ENCODE measurements around the gene DPYD.

Gene DPYD

DNA sequence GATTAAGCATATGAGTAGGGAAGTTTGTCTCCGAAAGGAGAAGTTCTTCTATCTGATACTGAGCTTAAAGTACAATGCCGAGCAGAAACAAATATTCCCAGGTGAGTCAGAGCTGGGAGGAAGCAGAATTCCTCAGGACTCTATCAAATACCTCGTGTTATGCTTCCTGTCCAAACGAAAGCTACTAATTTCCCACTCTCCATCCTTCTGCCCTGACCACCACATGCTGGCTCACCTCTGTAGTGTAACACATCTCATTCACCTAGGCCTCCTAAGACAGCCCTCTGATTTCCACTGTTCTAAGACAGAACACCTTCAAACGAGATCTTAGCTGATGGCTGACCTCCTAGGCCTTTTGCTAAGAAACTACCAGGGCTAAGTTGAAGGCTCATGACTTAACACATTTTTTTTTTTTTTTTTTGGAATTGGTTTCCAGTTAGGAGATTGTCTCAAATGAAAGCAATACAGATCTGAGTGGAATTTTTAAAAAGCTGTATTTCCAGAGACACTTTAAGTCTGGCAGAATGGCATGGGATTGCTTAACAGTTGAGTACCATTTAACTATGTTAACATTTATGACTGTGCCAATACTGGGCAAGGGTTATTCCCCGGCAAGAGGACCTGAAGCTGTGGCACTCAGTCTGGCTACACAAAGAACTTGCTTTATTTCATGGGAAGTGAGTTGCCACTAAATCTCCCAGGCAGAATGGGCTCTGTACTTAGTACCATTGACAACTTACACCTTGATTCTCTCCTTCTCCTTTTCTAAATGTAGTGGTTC, 583.4 kb downstream of the DPYD start:
- H3K27me3 ChIP-seq (ENCODE audit: insufficient read depth, low read length) = no peaks in the 10 kb centered on the region
- no peak overlapping the region for H3K4me3 ChIP-seq (ENCODE audit: low read length)
- H3K9ac ChIP-seq (ENCODE audit: low read depth, low read length) = no peak overlapping the region
- 87% methylated on average over 6 of the region's 6 CpGs for WGBS
- H3K27ac ChIP-seq (ENCODE audit: low read depth, low read length) = no peak overlapping the region
- H3K36me3 ChIP-seq (ENCODE audit: insufficient read depth, low read length) = no peaks in the 10 kb centered on the region
- H3K9me3 ChIP-seq (ENCODE audit: insufficient read depth, low read depth, low read length) = no peaks in the 10 kb centered on the region
- no peaks in the 10 kb centered on the region for H3K4me1 ChIP-seq (ENCODE audit: insufficient read depth, low read length)

DNA sequence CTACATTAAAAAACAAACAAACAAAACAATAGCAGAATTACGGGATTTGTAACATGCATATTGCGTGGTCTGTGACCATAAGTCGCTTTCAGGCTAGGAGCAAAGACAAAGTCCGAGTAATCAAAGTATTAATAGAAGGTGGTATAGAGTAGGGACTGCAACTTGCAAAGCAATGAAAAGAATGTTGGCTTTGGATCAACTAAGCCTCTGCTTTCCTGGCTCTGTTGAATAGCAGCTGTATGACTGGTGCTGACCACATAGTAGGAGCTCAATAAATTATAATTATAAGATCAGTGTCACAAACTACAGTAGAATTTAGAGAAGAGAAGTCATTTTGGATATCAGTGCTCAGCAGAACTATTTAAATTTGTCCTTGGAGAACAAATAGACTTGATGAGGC, 586.4 kb downstream of the DPYD start:
- 93% methylated on average over 4 of the region's 4 CpGs for WGBS
- H3K27me3 ChIP-seq (ENCODE audit: insufficient read depth, low read length) = no peaks in the 10 kb centered on the region
- no peak overlapping the region for H3K27ac ChIP-seq (ENCODE audit: low read depth, low read length)
- H3K4me3 ChIP-seq (ENCODE audit: low read length) = no peak overlapping the region
- no peaks in the 10 kb centered on the region for H3K9me3 ChIP-seq (ENCODE audit: insufficient read depth, low read depth, low read length)
- no peaks in the 10 kb centered on the region for H3K4me1 ChIP-seq (ENCODE audit: insufficient read depth, low read length)
- H3K9ac ChIP-seq (ENCODE audit: low read depth, low read length) = no peak overlapping the region
- no peaks in the 10 kb centered on the region for H3K36me3 ChIP-seq (ENCODE audit: insufficient read depth, low read length)

DNA sequence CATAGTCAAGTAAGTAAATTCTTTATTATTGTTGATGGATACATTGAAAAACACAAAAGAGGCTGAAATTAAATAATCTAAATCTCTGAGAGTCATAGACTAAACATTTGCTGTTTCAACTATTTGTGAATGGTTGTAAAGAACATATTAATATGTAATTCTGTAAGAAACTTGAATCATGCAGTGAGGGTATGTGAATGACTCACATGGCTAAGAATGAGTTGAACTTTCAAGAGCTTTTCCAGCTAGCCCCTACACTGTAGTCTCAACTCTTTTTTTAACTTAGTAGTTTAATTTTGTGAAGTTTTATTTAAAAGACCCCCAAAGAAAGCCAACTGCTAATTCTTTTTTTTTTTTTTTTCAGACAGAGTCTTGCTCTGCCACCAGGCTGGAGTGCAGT, 588.1 kb downstream of the DPYD start:
- Histone ChIP-seq H3K27ac (ENCODE audit: low read depth, low read length) (no peak overlapping the region), H3K27me3 (ENCODE audit: insufficient read depth, low read length) (no peaks in the 10 kb centered on the region), H3K36me3 (ENCODE audit: insufficient read depth, low read length) (no peaks in the 10 kb centered on the region), H3K9ac (ENCODE audit: low read depth, low read length) (no peak overlapping the region), H3K9me3 (ENCODE audit: insufficient read depth, low read depth, low read length) (no peaks in the 10 kb centered on the region), H3K4me1 (ENCODE audit: insufficient read depth, low read length) (no peaks in the 10 kb centered on the region), H3K4me3 (ENCODE audit: low read length) (no peak overlapping the region)

DNA sequence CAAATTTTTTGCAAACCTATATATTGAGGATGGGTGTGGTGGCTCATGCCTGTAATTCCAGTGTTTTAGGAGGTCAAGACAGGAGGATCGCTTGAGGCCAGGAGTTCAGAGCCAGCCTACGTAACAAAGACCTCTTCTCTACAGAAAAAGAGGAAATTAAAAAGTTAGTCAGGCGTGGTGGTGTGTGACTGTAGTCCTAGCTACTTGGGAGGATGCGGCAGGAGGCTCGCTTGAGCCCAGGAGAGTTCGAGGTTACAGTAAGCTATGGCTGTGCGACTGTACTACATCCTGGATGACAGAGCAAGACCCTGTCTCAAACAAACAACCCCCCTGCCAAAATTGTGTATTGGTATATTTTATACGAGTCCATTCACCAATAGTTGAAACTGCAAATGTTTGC, 589.7 kb downstream of the DPYD start:
- Histone ChIP-seq H3K9me3 (ENCODE audit: insufficient read depth, low read depth, low read length) (no peaks in the 10 kb centered on the region), H3K4me1 (ENCODE audit: insufficient read depth, low read length) (no peaks in the 10 kb centered on the region), H3K27me3 (ENCODE audit: insufficient read depth, low read length) (no peaks in the 10 kb centered on the region), H3K4me3 (ENCODE audit: low read length) (no peak overlapping the region), H3K27ac (ENCODE audit: low read depth, low read length) (no peak overlapping the region), H3K9ac (ENCODE audit: low read depth, low read length) (no peak overlapping the region), H3K36me3 (ENCODE audit: insufficient read depth, low read length) (no peaks in the 10 kb centered on the region)
- 98% methylated on average over 7 of the region's 8 CpGs for WGBS

DNA sequence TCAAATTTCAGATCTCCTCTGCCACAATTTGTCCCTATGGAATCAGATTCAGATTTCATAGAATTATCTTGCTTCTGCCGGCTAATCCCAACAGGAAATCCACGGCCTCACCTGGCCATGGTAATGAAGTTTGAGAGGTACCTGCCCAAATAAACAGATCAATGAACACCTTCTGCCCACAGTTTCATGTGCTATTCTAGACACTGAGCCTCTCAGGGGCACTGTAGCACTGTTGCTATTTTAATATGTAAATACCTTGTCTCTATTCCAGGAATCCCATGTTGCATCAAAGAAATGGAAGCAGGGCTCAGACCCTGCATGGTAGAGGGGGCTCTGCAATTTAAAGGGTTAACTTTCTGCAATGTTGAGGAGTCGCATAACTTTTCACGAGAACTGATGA, 606.1 kb downstream of the DPYD start:
- H3K4me3 ChIP-seq (ENCODE audit: low read length) = no peak overlapping the region
- no peaks in the 10 kb centered on the region for H3K27me3 ChIP-seq (ENCODE audit: insufficient read depth, low read length)
- WGBS = 93% methylated on average over 4 of the region's 4 CpGs
- no peaks in the 10 kb centered on the region for H3K36me3 ChIP-seq (ENCODE audit: insufficient read depth, low read length)
- H3K9me3 ChIP-seq (ENCODE audit: insufficient read depth, low read depth, low read length) = no peaks in the 10 kb centered on the region
- H3K9ac ChIP-seq (ENCODE audit: low read depth, low read length) = no peak overlapping the region
- H3K27ac ChIP-seq (ENCODE audit: low read depth, low read length) = no peak overlapping the region
- H3K4me1 ChIP-seq (ENCODE audit: insufficient read depth, low read length) = no peaks in the 10 kb centered on the region

DNA sequence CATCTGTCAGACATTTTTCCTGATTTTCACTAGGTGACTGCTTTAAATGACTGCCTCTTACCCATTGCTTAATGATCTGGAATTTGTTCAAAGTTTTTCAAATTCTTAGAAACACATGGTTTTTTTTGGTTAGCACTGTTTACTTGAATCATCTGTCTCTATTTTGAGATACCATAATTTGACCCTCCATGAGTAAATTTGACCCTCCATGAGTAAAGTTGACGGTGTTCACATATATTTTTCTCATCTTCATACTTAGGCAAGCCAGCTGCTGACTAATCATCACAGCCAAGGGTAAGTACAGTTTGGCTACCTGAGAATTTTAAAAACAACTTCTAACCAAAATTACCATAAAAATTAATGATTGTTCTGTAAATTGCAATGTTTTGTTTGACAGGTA, 612.7 kb downstream of the DPYD start:
- H3K9me3 ChIP-seq (ENCODE audit: insufficient read depth, low read depth, low read length) = no peaks in the 10 kb centered on the region
- no peak overlapping the region for H3K9ac ChIP-seq (ENCODE audit: low read depth, low read length)
- no peaks in the 10 kb centered on the region for H3K27me3 ChIP-seq (ENCODE audit: insufficient read depth, low read length)
- H3K27ac ChIP-seq (ENCODE audit: low read depth, low read length) = no peak overlapping the region
- H3K4me3 ChIP-seq (ENCODE audit: low read length) = no peak overlapping the region
- H3K36me3 ChIP-seq (ENCODE audit: insufficient read depth, low read length) = no peaks in the 10 kb centered on the region
- H3K4me1 ChIP-seq (ENCODE audit: insufficient read depth, low read length) = no peaks in the 10 kb centered on the region
- WGBS = 89% methylated on average over 1 of the region's 1 CpG

DNA sequence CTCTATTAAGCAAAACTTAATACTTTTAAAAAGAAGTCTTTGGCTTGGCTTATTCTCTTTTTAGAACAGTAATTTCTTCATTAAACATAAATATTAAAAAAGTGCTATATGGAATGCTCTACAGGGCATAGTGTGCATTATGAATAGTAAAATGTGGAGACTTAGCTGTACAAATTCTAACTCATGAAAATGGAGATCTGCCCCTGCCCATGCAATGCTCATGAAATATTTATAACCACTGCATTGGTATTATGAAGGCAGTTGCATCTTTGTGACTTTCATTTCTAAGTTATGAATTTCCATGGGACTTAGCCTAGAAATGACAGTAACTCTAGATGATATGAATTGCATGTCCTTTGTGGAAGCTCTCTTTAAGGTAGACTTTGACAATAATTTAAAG, 613.3 kb downstream of the DPYD start:
- no peaks in the 10 kb centered on the region for H3K9me3 ChIP-seq (ENCODE audit: insufficient read depth, low read depth, low read length)
- no peak overlapping the region for H3K27ac ChIP-seq (ENCODE audit: low read depth, low read length)
- H3K9ac ChIP-seq (ENCODE audit: low read depth, low read length) = no peak overlapping the region
- no peaks in the 10 kb centered on the region for H3K4me1 ChIP-seq (ENCODE audit: insufficient read depth, low read length)
- no peak overlapping the region for H3K4me3 ChIP-seq (ENCODE audit: low read length)
- H3K27me3 ChIP-seq (ENCODE audit: insufficient read depth, low read length) = no peaks in the 10 kb centered on the region
- H3K36me3 ChIP-seq (ENCODE audit: insufficient read depth, low read length) = no peaks in the 10 kb centered on the region

DNA sequence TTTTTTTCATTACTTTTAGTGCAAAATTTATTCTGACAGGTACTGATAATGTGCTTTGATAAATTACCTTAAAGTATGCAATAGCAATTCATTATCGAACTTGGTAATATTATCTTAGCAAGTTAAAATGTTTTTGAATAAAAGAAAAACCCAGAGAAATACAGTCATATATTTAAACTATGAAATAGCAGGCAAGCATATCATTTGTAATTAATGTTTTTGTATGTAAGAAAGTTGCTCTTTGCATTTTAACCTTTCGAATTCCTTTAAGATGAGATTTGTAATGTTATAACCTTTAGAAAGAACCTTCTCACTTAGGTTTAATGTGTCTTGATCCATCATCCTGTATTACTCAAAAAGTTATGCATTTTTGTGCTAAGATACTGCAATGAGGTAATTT, 613.7 kb downstream of the DPYD start:
- Histone ChIP-seq H3K27me3 (ENCODE audit: insufficient read depth, low read length) (no peaks in the 10 kb centered on the region), H3K9me3 (ENCODE audit: insufficient read depth, low read depth, low read length) (no peaks in the 10 kb centered on the region), H3K9ac (ENCODE audit: low read depth, low read length) (no peak overlapping the region), H3K27ac (ENCODE audit: low read depth, low read length) (no peak overlapping the region), H3K4me1 (ENCODE audit: insufficient read depth, low read length) (no peaks in the 10 kb centered on the region), H3K36me3 (ENCODE audit: insufficient read depth, low read length) (no peaks in the 10 kb centered on the region), H3K4me3 (ENCODE audit: low read length) (no peak overlapping the region)
- WGBS = no CpG with 5 or more reads among the region's 2 CpGs

DNA sequence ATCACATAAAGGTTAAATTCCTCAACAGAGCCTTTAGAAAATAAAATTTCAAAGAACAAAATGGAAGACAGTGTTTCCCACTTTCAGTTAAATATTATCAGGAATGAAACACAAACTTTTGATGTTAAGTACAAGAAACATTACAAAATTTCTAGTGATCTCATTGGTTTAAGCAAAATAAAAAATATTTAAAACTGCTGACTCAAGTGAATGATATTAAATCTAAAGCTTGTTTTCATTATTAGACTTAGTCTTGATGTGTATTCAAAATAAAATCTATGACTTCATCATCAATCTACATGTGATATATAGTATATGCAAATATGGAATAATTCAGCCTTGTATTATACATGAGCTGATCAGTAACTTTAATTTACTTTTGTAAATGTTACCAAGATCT, 614.3 kb downstream of the DPYD start:
- H3K27ac ChIP-seq (ENCODE audit: low read depth, low read length) = no peak overlapping the region
- no peak overlapping the region for H3K9ac ChIP-seq (ENCODE audit: low read depth, low read length)
- no peaks in the 10 kb centered on the region for H3K36me3 ChIP-seq (ENCODE audit: insufficient read depth, low read length)
- no peaks in the 10 kb centered on the region for H3K27me3 ChIP-seq (ENCODE audit: insufficient read depth, low read length)
- no peak overlapping the region for H3K4me3 ChIP-seq (ENCODE audit: low read length)
- no peaks in the 10 kb centered on the region for H3K4me1 ChIP-seq (ENCODE audit: insufficient read depth, low read length)
- H3K9me3 ChIP-seq (ENCODE audit: insufficient read depth, low read depth, low read length) = no peaks in the 10 kb centered on the region

DNA sequence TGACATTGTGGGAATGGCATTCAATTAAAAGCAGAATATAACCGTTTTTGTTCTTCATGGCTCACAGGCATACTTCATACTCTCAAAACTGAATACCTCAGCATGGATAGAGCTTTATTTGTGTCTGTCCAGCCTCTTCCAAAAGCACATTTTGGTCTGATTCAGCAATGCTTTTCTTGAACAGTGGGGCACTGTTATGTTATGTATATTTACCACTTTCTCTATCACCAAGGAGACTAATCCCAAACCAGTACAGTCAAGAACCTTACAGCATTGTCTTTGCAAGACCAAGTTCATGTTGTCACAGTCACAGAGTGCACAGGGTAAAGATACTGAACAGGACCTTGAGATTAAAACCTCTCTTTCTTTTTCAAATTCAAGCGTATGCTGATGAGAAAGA, 616.5 kb downstream of the DPYD start:
- 91% methylated on average over 2 of the region's 2 CpGs for WGBS

DNA sequence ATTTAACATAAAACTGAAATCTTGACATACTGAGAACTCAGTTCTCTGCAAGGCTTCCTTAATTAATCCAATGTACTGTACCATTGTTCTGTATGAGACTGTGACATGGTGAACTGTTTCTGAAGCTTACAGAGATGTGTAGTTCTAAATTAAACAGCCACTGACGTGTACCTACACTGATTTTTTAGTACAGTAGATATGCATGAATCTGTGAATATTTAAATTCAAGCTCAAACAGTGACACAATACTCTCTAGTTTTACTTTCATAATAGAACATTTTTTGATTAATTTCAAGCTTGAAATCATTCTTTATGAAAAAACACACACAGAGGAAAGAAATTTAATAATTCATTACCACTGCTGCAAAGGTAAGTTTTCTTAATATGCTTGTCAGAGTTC, 621.9 kb downstream of the DPYD start:
- WGBS = no CpG with 5 or more reads among the region's 1 CpG

More for the DNA sequence above, 616.5 kb downstream of the DPYD start:
- Histone ChIP-seq H3K4me1 (ENCODE audit: insufficient read depth, low read length) (no peaks in the 10 kb centered on the region), H3K27me3 (ENCODE audit: insufficient read depth, low read length) (no peaks in the 10 kb centered on the region), H3K9me3 (ENCODE audit: insufficient read depth, low read depth, low read length) (no peaks in the 10 kb centered on the region), H3K4me3 (ENCODE audit: low read length) (no peak overlapping the region), H3K27ac (ENCODE audit: low read depth, low read length) (no peak overlapping the region), H3K9ac (ENCODE audit: low read depth, low read length) (no peak overlapping the region), H3K36me3 (ENCODE audit: insufficient read depth, low read length) (no peaks in the 10 kb centered on the region)

DNA sequence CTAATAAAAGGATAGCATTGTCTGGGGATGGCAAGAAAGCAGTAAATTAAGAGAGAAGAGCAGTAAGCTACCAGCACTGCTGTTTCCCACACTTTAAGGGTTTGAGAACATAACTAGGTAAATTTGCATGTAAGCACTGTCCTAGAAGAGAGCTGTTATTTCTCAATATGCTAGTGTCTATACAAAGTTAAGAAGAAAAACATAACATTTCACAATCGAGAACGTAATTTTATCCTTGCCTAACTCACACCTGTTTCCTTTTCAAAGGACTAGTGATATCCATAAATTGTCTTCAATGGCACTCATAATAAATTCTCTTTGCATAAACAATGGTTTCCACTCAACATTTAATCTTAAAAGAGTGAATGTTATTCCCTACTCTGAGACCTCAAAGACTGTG, 623.2 kb downstream of the DPYD start:
- Histone ChIP-seq H3K27ac (ENCODE audit: low read depth, low read length) (no peak overlapping the region), H3K4me1 (ENCODE audit: insufficient read depth, low read length) (no peaks in the 10 kb centered on the region), H3K36me3 (ENCODE audit: insufficient read depth, low read length) (no peaks in the 10 kb centered on the region), H3K9me3 (ENCODE audit: insufficient read depth, low read depth, low read length) (no peaks in the 10 kb centered on the region), H3K9ac (ENCODE audit: low read depth, low read length) (no peak overlapping the region), H3K4me3 (ENCODE audit: low read length) (no peak overlapping the region), H3K27me3 (ENCODE audit: insufficient read depth, low read length) (no peaks in the 10 kb centered on the region)
- 100% methylated on average over 2 of the region's 2 CpGs for WGBS

More for the DNA sequence above, 621.9 kb downstream of the DPYD start:
- H3K27me3 ChIP-seq (ENCODE audit: insufficient read depth, low read length) = no peaks in the 10 kb centered on the region
- H3K4me3 ChIP-seq (ENCODE audit: low read length) = no peak overlapping the region
- H3K9me3 ChIP-seq (ENCODE audit: insufficient read depth, low read depth, low read length) = no peaks in the 10 kb centered on the region
- H3K27ac ChIP-seq (ENCODE audit: low read depth, low read length) = no peak overlapping the region
- no peak overlapping the region for H3K9ac ChIP-seq (ENCODE audit: low read depth, low read length)
- H3K36me3 ChIP-seq (ENCODE audit: insufficient read depth, low read length) = no peaks in the 10 kb centered on the region
- H3K4me1 ChIP-seq (ENCODE audit: insufficient read depth, low read length) = no peaks in the 10 kb centered on the region
